CD4-positive, alpha-beta T cell treated with Interleukin-12 subunit alpha and Interleukin-12 subunit beta, for 1 hour (primary cell): ENCODE data around the gene MBTPS1.

Source experiments
- DNase-seq: peaks from one replicate; pipeline ENCODE4 v3.0.0-alpha.2; 2020

Gene MBTPS1

GRCh38 chr16:84048871-84049270, 67.9 kb downstream of the MBTPS1 start:
- DNase-seq: no peak

DNA sequence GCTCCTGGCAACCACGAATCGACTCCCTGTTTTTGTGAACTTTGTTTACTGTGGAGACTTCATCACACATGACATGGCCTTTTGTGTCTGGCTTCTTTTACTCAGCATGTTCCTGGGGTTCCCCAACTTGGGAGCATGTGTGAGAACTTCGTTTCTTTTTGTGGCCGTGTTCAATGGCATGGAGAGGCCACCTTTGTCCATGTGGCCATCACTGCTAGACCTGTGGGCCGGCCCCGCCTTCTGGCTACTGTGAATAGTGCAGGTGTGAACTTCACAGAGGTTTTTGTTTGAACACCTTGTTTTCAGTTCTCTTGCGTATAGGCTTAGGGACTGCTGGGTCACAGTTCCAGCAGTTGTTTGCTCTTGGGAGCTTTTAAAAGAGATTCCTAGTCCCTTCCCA, 68.5 kb downstream of the MBTPS1 start:
- no peak for DNase-seq

DNA sequence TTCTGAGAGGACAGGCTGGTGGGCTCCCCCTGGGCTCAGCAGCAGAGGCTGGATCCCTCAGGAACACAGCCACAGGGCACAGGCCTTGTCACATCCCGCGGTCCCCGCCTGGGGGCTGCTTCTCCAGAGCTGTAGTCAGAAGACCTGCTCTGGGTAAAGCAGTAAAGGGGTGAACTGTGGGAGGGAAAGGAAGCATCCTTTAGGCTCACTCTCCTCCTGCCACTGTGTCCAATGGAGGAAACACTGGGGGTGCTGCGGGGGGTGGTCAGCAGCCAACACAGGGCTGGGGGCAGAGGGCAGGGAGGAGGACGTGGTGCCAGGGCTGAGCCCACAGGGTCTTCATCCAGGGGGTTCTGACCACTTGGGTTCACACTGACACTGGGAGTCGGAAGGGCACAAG, 69.1 kb downstream of the MBTPS1 start:
- DNase-seq: no peak

GRCh38 chr16:84047206-84047605, 69.5 kb downstream of the MBTPS1 start:
- no peak for DNase-seq

DNA sequence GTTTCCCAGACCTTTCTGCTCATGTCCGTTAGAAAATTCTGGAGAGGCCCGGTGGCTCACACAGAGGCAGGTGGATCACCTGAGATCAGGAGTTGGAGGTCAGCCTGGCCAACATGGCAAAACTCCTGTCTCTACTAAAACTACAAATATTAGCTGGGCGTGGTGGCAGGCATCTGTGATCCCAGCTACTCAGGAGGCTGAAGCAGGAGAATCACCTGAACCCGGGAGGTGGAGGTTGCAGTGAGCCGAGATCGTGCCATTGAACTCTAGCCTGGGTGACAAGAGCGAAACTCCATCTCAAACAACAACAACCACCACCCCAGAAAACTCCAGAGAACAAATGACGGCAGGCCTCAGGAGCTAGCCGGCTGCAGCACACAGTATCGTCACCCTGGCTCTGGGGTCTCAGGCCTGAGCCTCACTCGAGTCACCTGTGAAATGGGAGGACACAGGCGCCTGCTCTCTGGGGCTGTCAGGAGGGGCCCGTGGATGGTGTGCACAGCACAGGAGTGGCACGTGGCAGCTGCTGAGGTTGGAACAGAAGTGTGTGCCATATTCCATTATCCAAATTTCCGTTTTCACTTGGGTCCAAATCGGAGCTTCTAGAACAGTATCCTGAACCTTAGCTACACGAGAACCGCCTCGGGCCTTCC, 70.8 kb downstream of the MBTPS1 start:
- no peak for DNase-seq

DNA sequence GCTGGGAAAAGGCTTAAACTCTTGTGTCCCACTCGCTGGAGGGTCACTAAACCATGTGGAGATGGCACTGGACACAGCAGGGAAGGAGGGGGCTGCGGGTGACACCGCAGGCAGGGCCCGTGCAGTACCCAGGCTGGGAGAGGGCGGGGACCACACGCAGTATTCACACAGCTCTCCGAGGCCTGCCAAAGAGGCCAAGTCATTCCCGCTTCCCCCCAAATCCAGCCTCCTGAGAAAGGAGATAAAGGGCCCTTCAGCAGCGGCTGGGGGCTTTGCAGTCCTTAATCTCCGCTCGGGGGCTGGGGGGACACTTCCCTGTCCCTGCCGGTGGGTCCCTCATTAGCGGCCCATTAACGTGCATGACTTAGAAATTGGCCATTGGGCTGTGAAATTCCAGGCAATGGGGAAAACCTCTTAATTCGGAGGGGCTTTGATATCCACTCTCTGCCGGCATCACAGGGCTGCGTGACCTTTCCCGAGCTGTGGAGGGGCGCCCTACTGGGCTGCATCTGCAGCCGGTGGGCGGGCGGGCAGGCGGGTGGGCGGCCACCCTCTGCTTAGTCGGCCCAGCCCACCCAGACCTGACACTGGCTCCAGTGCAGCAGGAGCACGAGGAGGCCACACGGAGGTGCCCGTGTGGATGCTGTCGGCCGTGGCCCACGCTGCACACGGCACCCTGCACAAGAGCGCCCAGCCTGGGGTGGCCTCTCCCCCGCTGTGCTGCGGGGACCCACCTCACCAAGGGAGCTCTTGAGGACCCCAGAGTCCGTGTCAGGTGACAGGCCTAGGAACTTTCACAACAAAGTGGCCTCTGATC, 71.5 kb downstream of the MBTPS1 start:
- DNase-seq: no peak

GRCh38 chr16:84044118-84044488, 72.6 kb downstream of the MBTPS1 start:
- no peak for DNase-seq

- DNase-seq: no peak
These were observed 73.1 kb downstream of the MBTPS1 start for GRCh38 chr16:84043486-84044117.

DNA sequence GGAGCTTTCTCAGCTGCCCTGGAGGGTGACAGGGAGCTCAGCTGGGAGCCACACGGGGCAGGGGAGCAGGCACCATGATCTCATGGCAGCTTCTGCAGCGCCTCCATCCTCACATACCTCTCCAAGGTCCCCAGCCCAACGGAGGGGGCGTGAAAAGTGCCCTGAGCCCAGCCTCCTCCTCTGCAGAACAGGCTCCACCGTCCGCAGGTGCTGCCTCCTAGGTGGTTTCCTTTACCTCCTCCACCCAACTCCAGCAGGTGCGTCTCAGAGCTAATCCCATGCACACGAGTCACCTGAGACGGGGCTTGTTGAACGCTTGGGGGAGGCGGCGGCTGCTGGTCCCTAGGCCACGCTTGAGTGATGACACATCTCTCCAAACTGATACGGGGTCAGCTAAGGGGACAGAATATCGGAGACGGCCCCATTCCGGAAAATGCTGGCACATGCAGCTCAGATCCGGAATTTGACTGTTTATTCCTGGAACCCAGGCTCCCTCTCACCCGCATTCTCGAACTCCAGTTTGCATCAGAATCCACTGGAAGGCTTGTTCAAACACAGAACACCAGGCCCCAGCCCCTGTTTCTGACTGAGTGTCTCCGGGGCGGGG, 73.8 kb downstream of the MBTPS1 start:
- no peak for DNase-seq

DNA sequence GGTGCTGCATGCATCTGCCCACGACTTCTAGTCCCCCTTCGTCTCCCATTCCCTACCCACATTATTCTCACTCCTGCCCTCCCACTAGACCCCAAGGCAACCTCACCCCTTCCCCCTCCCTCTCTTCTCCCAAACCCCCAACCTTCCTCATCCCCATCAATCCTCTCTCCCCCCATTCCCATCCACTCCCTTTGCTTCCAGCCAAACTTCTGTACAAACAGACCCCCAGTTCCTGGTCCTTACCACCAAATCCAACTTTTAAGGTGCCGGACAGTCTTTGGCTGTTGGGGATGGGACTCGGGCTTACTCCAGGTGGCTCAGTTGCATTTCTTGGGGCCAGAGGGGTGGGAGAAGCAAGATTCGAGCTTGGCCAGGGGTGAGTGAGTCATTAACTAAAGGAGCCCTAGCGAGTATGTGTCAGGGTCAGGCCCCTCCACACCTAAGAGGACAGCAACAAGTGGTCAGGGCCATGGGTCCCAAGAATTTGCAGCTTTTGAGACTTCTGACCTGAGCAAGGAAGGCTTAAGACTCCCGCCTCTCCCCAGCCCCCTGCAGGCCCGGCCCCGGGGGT, 74.3 kb downstream of the MBTPS1 start, which contains the start of gene SLC38A8:
Gene SLC38A8, minus strand, starts transcription at position 488 of the 571 bp plus-strand sequence. CDS start 638 bp downstream, outside the sequence.
- DNase-seq: no peak

GRCh38 chr16:84041881-84042280, 74.9 kb downstream of the MBTPS1 start:
- no peak for DNase-seq

DNA sequence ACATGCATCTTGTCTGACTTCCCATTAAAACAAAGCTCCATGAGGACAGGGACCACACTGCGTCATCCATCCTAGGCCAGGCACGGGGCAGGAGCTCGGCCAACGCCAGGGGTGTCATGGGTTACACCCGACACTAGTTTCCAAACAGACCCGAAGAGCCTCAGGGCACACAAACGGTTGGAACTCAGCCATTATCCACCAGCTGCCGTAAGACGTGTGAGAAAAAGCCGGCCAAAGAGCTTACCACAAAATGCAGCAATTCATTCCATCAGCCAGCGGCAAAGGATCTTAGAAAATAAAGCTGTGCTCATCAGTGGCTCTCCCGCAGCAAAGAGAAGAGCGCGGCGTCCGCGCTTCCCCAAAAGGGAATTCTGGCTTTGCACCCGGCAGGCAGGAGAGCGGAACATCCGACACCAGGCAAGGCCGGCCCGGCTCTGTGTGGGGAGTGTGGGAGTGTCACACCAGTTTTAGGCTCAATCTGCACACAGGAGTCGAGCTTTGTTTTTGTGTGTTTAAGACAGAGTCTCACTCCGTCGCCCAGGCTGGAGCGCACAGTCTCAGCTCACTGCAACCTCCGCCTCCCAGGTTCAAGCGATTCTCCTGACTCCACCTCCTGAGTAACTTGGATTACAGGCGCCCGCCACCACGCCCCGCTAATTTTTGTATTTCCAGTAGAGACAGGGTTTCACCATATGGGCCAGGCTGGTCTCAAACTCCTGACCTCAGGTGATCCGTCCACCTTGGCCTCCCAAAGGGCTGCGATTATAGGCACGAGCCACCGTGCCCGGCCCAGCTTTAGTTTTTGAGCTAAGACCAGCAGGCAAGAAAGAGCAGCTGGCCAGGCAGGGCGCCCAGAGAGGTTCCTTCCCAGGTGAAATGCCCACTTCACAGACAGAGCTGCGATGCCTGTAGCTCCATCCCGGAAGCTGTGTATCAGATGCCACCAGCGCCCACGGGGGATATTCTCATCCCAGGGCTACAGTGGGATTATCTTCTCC, 75.6 kb downstream of the MBTPS1 start:
- DNase-seq: no peak

DNA sequence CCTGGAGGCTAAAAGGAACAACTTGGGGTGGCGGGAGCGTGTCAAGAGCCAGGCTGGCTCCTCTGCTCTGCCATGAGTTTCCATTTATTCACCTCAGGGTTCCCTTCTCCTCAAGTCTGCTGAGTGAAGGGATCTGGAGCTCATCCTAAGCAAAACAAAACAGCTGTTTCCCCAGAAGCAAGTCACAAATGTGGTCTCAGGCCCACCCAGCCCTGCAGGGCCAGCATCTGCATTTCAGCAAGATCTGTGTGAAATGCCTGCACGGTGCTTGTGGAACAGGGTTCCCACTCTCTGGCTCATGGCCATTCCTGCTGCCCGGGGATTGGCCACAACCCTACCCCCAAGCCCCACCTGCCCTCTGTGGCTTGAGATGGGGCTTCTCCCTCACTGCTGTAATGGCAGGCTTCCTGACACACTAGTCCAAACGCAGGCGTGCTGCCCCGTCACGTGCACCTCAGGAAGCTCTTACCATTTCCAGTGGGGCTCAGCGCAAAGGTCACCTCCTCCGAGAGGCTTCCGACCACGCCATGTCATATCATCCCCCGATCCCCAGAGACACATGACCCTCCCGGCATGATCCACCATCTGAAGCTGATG, 76.4 kb downstream of the MBTPS1 start:
- DNase-seq: no peak

DNA sequence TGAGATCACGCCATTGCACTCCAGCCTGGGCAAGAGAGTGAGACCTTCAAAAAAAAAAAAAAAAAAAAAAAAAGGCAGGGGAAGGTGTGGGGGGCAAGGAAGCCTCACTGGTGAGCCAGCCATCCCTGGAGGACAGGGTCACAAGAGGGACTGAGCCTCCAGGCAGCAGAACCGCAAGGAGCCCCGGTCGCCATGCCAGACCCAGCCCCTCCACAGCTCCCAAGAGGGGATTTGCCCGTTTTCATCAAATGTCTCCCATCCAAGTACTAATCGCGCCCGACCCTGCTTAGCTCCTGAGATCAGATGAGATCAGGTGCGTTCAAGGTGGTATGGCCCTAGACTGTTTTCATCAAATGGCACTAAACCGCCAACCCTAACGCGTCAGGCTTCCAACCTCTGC, 77.0 kb downstream of the MBTPS1 start:
- no peak for DNase-seq

- no peak for DNase-seq
These were observed 78.3 kb downstream of the MBTPS1 start for GRCh38 chr16:84038469-84038868.

DNA sequence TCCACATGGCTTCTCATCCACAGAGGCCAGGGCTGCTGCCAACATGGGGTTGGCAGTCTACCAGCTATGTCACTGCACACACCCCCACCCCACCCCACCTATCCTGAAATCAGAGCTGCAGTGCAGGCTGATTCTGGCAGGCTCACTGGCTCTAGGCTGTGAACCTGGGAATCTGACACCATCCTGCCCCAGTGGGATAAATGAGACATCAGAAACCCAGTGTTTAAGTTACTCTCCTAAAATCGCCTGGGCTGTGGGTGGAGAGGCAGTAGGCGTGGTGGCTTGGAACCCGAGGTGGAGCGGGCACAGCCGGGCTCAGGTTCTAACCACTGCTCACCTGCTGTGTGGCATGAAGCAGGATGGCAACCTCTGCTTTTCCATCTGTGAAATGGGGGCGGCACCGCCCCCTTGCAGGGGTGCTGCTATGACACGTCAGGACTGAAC, 79.7 kb downstream of the MBTPS1 start:
- no peak for DNase-seq

DNA sequence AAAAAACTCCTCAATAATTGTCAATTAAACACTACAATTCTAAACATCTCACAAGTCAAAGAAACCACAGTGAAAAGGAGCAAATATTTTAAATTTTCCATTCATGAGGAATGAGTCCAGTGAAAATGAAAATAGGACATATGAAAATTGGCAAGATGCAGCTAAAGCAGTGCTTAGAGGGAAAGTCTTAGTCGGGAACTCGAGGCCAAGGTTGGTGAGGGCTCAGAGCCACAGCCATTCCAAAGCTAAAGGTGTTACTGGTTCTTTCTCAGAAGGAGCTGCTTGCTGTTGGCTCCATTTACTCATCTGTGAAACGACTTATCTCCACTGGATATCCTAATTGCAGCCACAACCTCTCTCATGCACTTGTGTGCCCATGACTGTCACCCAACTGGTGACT, 80.6 kb downstream of the MBTPS1 start:
- DNase-seq: no peak

- DNase-seq: no peak
These were observed 82.2 kb downstream of the MBTPS1 start for GRCh38 chr16:84034516-84034915.

GRCh38 chr16:84033251-84034195, 83.2 kb downstream of the MBTPS1 start:
- no peak for DNase-seq
